HepG2 (cell line): ENCODE measurements around the gene SEC16A. TPM values are rescaled to one million over a fixed set of nuclear protein-coding genes. Genes with fewer than 3 reads are reported as not detected.

Experiments
- ADNP ChIP-seq: sonication (generic); formaldehyde crosslinking; IDR thresholded peaks from 2 replicates; pipeline ENCODE4 v1.4.0; 2020; ENCODE audit warnings: missing genetic modification reagents
- AGO1 ChIP-seq: fragments of 200-400 bp; formaldehyde crosslinking; IDR thresholded peaks from 2 replicates; pipeline ENCODE4 v1.6.1; 2017; ENCODE audit warnings: mild to moderate bottlenecking, low read depth, low read length, moderate library complexity; ENCODE audit not compliant: poor library complexity, severe bottlenecking
- ASH2L ChIP-seq: fragments of 300-600, 200-600 bp; sonication (generic); IDR thresholded peaks from 2 replicates; pipeline ENCODE4 v1.7.0; 2017; ENCODE audit warnings: low read depth, mild to moderate bottlenecking, moderate library complexity, mixed read lengths, low read length; ENCODE audit not compliant: insufficient read length
- ATF7-NPFF ChIP-seq: sonication (generic); formaldehyde crosslinking; IDR thresholded peaks from 2 replicates; pipeline ENCODE4 v1.8.1; 2023; ENCODE audit warnings: mild to moderate bottlenecking, low read depth, missing genetic modification reagents, moderate library complexity
- BCL6 ChIP-seq: IDR thresholded peaks from 2 replicates; pipeline ENCODE4 v1.6.1; 2016; ENCODE audit warnings: missing genetic modification reagents, missing compliant biosample characterization
- DNMT3B ChIP-seq: conservative IDR thresholded peaks from 2 replicates; pipeline ENCODE4 v1.6.1; 2016; ENCODE audit warnings: missing biosample characterization, control low read depth
- E2F1 ChIP-seq: sonication (generic); formaldehyde crosslinking; IDR thresholded peaks from 2 replicates; pipeline ENCODE4 v1.5.0; 2020; ENCODE audit warnings: missing genetic modification reagents
- EHMT2 ChIP-seq: fragments of 200-600 bp; sonication (generic); IDR thresholded peaks from 2 replicates; pipeline ENCODE4 v1.7.0; 2017; ENCODE audit warnings: antibody characterized with exemption, low read depth, low read length, borderline replicate concordance
- ETV6 ChIP-seq: sonication (generic); formaldehyde crosslinking; conservative IDR thresholded peaks from 2 replicates; pipeline ENCODE4 v1.4.0; 2020; ENCODE audit warnings: missing genetic modification reagents
- FOXO1 ChIP-seq: sonication (generic); formaldehyde crosslinking; IDR thresholded peaks from 2 replicates; pipeline ENCODE4 v1.4.0; 2020; ENCODE audit warnings: missing genetic modification reagents
- GTF3A ChIP-seq: sonication (generic); formaldehyde crosslinking; conservative IDR thresholded peaks from 2 replicates; pipeline ENCODE4 v1.4.0; 2020; ENCODE audit warnings: mild to moderate bottlenecking, missing genetic modification reagents
- HDAC2 ChIP-seq: sonication (generic); formaldehyde crosslinking; IDR thresholded peaks from 2 replicates; pipeline ENCODE4 v1.4.0; 2020; ENCODE audit warnings: missing genetic modification reagents
- LCORL ChIP-seq, 2 experiments: fragments of 450-650 bp in 1 of 2; sonication (generic) in 1 of 2; formaldehyde crosslinking in 1 of 2; IDR thresholded peaks; 2 replicates each; pipeline versions ENCODE4 v1.5.0 to v1.6.1; 2017 to 2020; ENCODE audit warnings: antibody characterized with exemption in 1 of 2, missing genetic modification reagents in 1 of 2
- NCOA2 ChIP-seq: sonication (generic); formaldehyde crosslinking; IDR thresholded peaks from 2 replicates; pipeline ENCODE4 v1.8.0; 2022; ENCODE audit warnings: inconsistent platforms
- NFKB2 ChIP-seq: sonication (generic); formaldehyde crosslinking; IDR thresholded peaks from 2 replicates; pipeline ENCODE4 v1.4.0; 2020; ENCODE audit warnings: missing genetic modification reagents, borderline replicate concordance
- NKX3-1 ChIP-seq: sonication (generic); formaldehyde crosslinking; IDR thresholded peaks from 2 replicates; pipeline ENCODE4 v1.5.0; 2020; ENCODE audit warnings: missing genetic modification reagents
- NR2C2 ChIP-seq: sonication (generic); formaldehyde crosslinking; IDR thresholded peaks from 2 replicates; pipeline ENCODE4 v1.4.0; 2020; ENCODE audit warnings: missing genetic modification reagents, mild to moderate bottlenecking, moderate library complexity, borderline replicate concordance
- RARG ChIP-seq: sonication (generic); formaldehyde crosslinking; IDR thresholded peaks from 2 replicates; pipeline ENCODE4 v1.4.0; 2020; ENCODE audit warnings: low read depth, mild to moderate bottlenecking, missing genetic modification reagents
- RFX1 ChIP-seq: fragments of 450-650 bp; IDR thresholded peaks from 2 replicates; pipeline ENCODE4 v1.6.1; 2017
- RFX5 ChIP-seq: IDR thresholded peaks from 2 replicates; pipeline ENCODE4 v1.6.1; 2011; ENCODE audit warnings: low read depth, low read length, improper control_type of control experiment
- RXRA ChIP-seq: sonication (generic); formaldehyde crosslinking; IDR thresholded peaks from 2 replicates; pipeline ENCODE4 v1.5.1; 2020; ENCODE audit warnings: missing genetic modification reagents
- SALL2 ChIP-seq: sonication (generic); formaldehyde crosslinking; IDR thresholded peaks from 2 replicates; pipeline ENCODE4 v1.8.1; 2023; ENCODE audit warnings: mild to moderate bottlenecking, missing genetic modification reagents, inconsistent platforms
- SOX13 ChIP-seq, 3 experiments: fragments of 450-650 bp in 1 of 3; sonication (generic) in 1 of 3; formaldehyde crosslinking in 1 of 3; IDR thresholded peaks in 2 of 3; conservative IDR thresholded peaks in 1 of 3; 2 replicates each; pipeline versions ENCODE4 v1.5.0 to v1.6.1; 2016 to 2020; ENCODE audit warnings: antibody characterized with exemption in 1 of 3, mild to moderate bottlenecking in 1 of 3, missing compliant biosample characterization in 1 of 3, missing genetic modification reagents in 1 of 3, moderate library complexity in 1 of 3
- TFAP4 ChIP-seq: sonication (generic); IDR thresholded peaks from 2 replicates; pipeline ENCODE4 v1.6.1; 2016; ENCODE audit warnings: low read depth, borderline replicate concordance
- TMF1 ChIP-seq: sonication (generic); formaldehyde crosslinking; IDR thresholded peaks from 2 replicates; pipeline ENCODE4 v1.8.1; 2022; ENCODE audit warnings: low read depth, missing genetic modification reagents
- ZKSCAN1 ChIP-seq: fragments of 150-350 bp; IDR thresholded peaks from 2 replicates; pipeline ENCODE4 v1.6.1; 2014; ENCODE audit warnings: low read length
- ZNF143 ChIP-seq: sonication (generic); formaldehyde crosslinking; IDR thresholded peaks from 2 replicates; pipeline ENCODE4 v1.4.0; 2020; ENCODE audit warnings: missing genetic modification reagents
- ZNF549 ChIP-seq: sonication (generic); formaldehyde crosslinking; IDR thresholded peaks from 2 replicates; pipeline ENCODE4 v1.5.0; 2020; ENCODE audit warnings: missing genetic modification reagents
- ZNF562 ChIP-seq: sonication (generic); formaldehyde crosslinking; IDR thresholded peaks from 2 replicates; pipeline ENCODE4 v1.8.0; 2022; ENCODE audit warnings: missing genetic modification reagents, borderline replicate concordance
- ZNF749 ChIP-seq: sonication (generic); formaldehyde crosslinking; IDR thresholded peaks from 2 replicates; pipeline ENCODE4 v1.8.0; 2022; ENCODE audit warnings: mild to moderate bottlenecking, missing genetic modification reagents, moderate library complexity, borderline replicate concordance
- polyA plus RNA-seq, 8 experiments: library from polyadenylated mRNA; depleted of rRNA in 3 of 8; stranded (reverse) in 7 of 8; unstranded in 1 of 8; fragments of >200 nt; fragmentation: Illumina TruSeq in 4 of 8; extraction: Trizol in 4 of 8; gene quantifications; 2 replicates each; pipeline versions ENCODE4 v1.2.1 to v1.2.3, GENCODE V29; 2011 to 2016; ENCODE audit warnings: low read depth in 4 of 8, missing spikeins in 1 of 8, mixed read lengths in 1 of 8; ENCODE audit not compliant: insufficient read depth in 1 of 8
- total RNA-seq, 5 experiments: library from RNA; depleted of rRNA; stranded (reverse); fragments of >200 nt; fragmentation: Illumina TruSeq; extraction: Trizol; gene quantifications; 2 replicates each; pipeline ENCODE4 v1.2.3, GENCODE V29; 2016; ENCODE audit warnings: low read depth in 1 of 5

The SEC16A gene
- total and polyA plus RNA-seq, 2 of the 13 experiments (the other 11 are each of a cell fraction or from before 2014, with no cell fraction given), result 15.9 to 18.9 TPM

GRCh38 chr9:136520053-136520540 is 37.3 kb upstream of the SEC16A start (continued):
- 0 out of 2 replicates have a peak, but pooled peaks have one; percentile 12 for TF ChIP-seq BCL6
- TF ChIP-seq RFX5, result no peak
- TF ChIP-seq TMF1, result no peak
- TF ChIP-seq RARG (CRISPR knock-in tag), result no peak
- TF ChIP-seq HDAC2 (CRISPR knock-in tag), result 0 out of 2 replicates have a peak, but pooled peaks have one; percentile 21
- no peak for TF ChIP-seq ZNF562 (CRISPR knock-in tag)
- TF ChIP-seq FOXO1, result peak; percentile 11; the same call in 1 of the 2 replicates
- TF ChIP-seq ATF7-NPFF (CRISPR knock-in tag), result no peak
- no peak for TF ChIP-seq ZKSCAN1
- no peak for TF ChIP-seq ADNP
- TF ChIP-seq E2F1, result peak; percentile 67
- TF ChIP-seq LCORL (IDR thresholded peaks at IDR 0.05), result peak; percentile 46; the same call in 1 of the 2 replicates
- peak; percentile 95 for TF ChIP-seq LCORL (CRISPR knock-in tag; IDR thresholded peaks at IDR 0.05)
- 0 out of 2 replicates have a peak, but pooled peaks have one; percentile 44 for TF ChIP-seq NFKB2 (CRISPR knock-in tag)
- 0 out of 2 replicates have a peak, but pooled peaks have one; percentile 32 for TF ChIP-seq ZNF143 (CRISPR knock-in tag)
- TF ChIP-seq ASH2L, result no peak
- no peak for TF ChIP-seq RFX1
- no peak for TF ChIP-seq EHMT2
- TF ChIP-seq DNMT3B (CRISPR knock-in tag), result no peak
- peak; percentile 80; the same call in 1 of the 2 replicates for TF ChIP-seq ZNF549
- peak; percentile 24 for TF ChIP-seq AGO1
- no peak for TF ChIP-seq ZNF749
- peak; percentile 70; the same call in 1 of the 2 replicates for TF ChIP-seq SALL2
- TF ChIP-seq NKX3-1 (CRISPR knock-in tag), result no peak
- TF ChIP-seq RXRA (CRISPR knock-in tag), result peak; percentile 81
- no peak for TF ChIP-seq GTF3A (CRISPR knock-in tag)
- no peak for TF ChIP-seq SOX13 (IDR thresholded peaks at IDR 0.05)
- no peak for TF ChIP-seq SOX13 (CRISPR knock-in tag; conservative IDR thresholded peaks at IDR 0.05 in 1 of 2, IDR thresholded peaks at IDR 0.05 in 1 of 2)
- TF ChIP-seq ETV6 (CRISPR knock-in tag), result no peak
- TF ChIP-seq NR2C2, result 0 out of 2 replicates have a peak, but pooled peaks have one; percentile 25
- peak; percentile 32; the same call in 1 of the 2 replicates for TF ChIP-seq NCOA2 (CRISPR knock-in tag)
- TF ChIP-seq TFAP4, result peak; percentile 70; the same call in 1 of the 2 replicates
